Activated T-helper 17 cell treated with anti-CD3 and anti-CD28 coated beads, Interleukin-2, amount 50 U/mL, for 72 hours (primary cell): Measurements from ENCODE around the gene POGLUT3. TPM values are rescaled to one million over a fixed set of nuclear protein-coding genes. Genes with fewer than 3 reads are reported as not detected.

Experiments
- ATAC-seq: fragments of 150-1000 bp; cut with Tn5 transposase; replicated peaks from 2 replicates; pipeline ENCODE4 v1.10.0; 2021; ENCODE audit warnings: mild to moderate bottlenecking, moderate library complexity
- H3K27ac Mint-ChIP-seq: one replicate; pipeline ENCODE4 v1.8.0; 2022; ENCODE audit warnings: mixed read lengths
- H3K27me3 Mint-ChIP-seq: one replicate; pipeline ENCODE4 v1.8.0; 2022; ENCODE audit warnings: mixed read lengths
- H3K36me3 Mint-ChIP-seq: one replicate; pipeline ENCODE4 v1.8.0; 2022; ENCODE audit warnings: low read depth, mild to moderate bottlenecking, mixed read lengths
- H3K4me1 Mint-ChIP-seq: one replicate; pipeline ENCODE4 v1.8.0; 2022; ENCODE audit warnings: mixed read lengths
- H3K4me3 Mint-ChIP-seq: one replicate; pipeline ENCODE4 v1.8.0; 2022; ENCODE audit warnings: mild to moderate bottlenecking, mixed read lengths
- H3K9me3 Mint-ChIP-seq: one replicate; pipeline ENCODE4 v1.8.0; 2022; ENCODE audit warnings: mixed read lengths
- total RNA-seq, 2 donors: library from RNA; stranded (reverse); gene quantifications; one replicate each; pipeline ENCODE4 v1.2.3, GENCODE V29; 2022

POGLUT3 gene
- total RNA-seq, 2 donors from 2014 or later = 9.6 to 9.7 TPM

GRCh38 chr11:108518581-108518980 is 20.4 kb upstream of the POGLUT3 start:
- Mint-ChIP-seq H3K27me3 (no peaks in the 10 kb centered on the region), H3K4me1 (no peaks in the 10 kb centered on the region), H3K27ac (no peak overlapping the region), H3K9me3 (no peaks in the 10 kb centered on the region), H3K4me3 (no peak overlapping the region), H3K36me3 (no peaks in the 10 kb centered on the region)
- ATAC-seq = no peak

GRCh38 chr11:108516125-108516524 is 17.9 kb upstream of the POGLUT3 start:
- H3K27me3 Mint-ChIP-seq = no peaks in the 10 kb centered on the region
- H3K4me1 Mint-ChIP-seq = no peaks in the 10 kb centered on the region
- H3K36me3 Mint-ChIP-seq = no peaks in the 10 kb centered on the region
- no peak overlapping the region for H3K4me3 Mint-ChIP-seq
- ATAC-seq = no peak
- H3K9me3 Mint-ChIP-seq = no peaks in the 10 kb centered on the region
- no peak overlapping the region for H3K27ac Mint-ChIP-seq

GRCh38 chr11:108512708-108513107 is 14.5 kb upstream of the POGLUT3 start:
- Mint-ChIP-seq H3K4me1 (no peaks in the 10 kb centered on the region), H3K27ac (no peak overlapping the region), H3K4me3 (no peak overlapping the region), H3K27me3 (no peaks in the 10 kb centered on the region), H3K9me3 (no peaks in the 10 kb centered on the region), H3K36me3 (no peaks in the 10 kb centered on the region)
- no peak for ATAC-seq

- Mint-ChIP-seq H3K27me3 (no peaks in the 10 kb centered on the region), H3K27ac (no peak overlapping the region), H3K36me3 (no peaks in the 10 kb centered on the region), H3K4me1 (no peaks in the 10 kb centered on the region), H3K9me3 (no peaks in the 10 kb centered on the region), H3K4me3 (no peak overlapping the region)
- no peak for ATAC-seq
These were observed 13.8 kb upstream of the POGLUT3 start for GRCh38 chr11:108511851-108512474.

GRCh38 chr11:108508653-108509593 is 10.7 kb upstream of the POGLUT3 start:
- Mint-ChIP-seq H3K4me3 (no peak overlapping the region), H3K4me1 (no peaks in the 10 kb centered on the region), H3K36me3 (no peaks in the 10 kb centered on the region), H3K27me3 (no peaks in the 10 kb centered on the region), H3K27ac (no peak overlapping the region), H3K9me3 (no peaks in the 10 kb centered on the region)
- ATAC-seq = no peak

GRCh38 chr11:108501396-108501795 is 3.2 kb upstream of the POGLUT3 start:
- ATAC-seq = no peak
- Mint-ChIP-seq H3K4me1 (peaks cover 7% of the 10 kb centered on the region), H3K4me3 (no peak overlapping the region), H3K27me3 (no peaks in the 10 kb centered on the region), H3K36me3 (peaks cover 5% of the 10 kb centered on the region), H3K9me3 (no peaks in the 10 kb centered on the region), H3K27ac (no peak overlapping the region)

DNA sequence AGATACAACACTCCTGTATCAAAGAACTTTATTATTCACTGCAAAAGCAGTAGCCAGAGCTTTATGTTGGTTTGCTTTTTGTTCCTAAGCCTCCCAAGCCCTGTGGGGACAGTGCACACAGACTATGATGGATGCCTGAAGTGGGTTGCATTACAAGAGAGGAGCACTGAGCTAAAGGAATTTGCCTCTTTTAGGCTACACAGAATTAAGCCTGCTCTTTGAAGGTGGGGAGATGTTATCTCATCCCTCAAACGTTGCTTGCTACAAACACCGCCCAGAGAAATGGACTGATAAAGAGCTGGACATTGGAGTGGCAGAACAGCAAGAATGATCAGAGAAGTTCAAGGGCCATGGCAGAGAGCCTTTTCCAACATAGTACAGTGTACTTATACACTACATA is 2.5 kb upstream of the POGLUT3 start:
- Mint-ChIP-seq H3K27me3 (no peaks in the 10 kb centered on the region), H3K4me1 (peaks cover 11% of the 10 kb centered on the region), H3K4me3 (no peak overlapping the region), H3K27ac (no peak overlapping the region), H3K36me3 (peaks cover 5% of the 10 kb centered on the region), H3K9me3 (no peaks in the 10 kb centered on the region)
- no peak for ATAC-seq

DNA sequence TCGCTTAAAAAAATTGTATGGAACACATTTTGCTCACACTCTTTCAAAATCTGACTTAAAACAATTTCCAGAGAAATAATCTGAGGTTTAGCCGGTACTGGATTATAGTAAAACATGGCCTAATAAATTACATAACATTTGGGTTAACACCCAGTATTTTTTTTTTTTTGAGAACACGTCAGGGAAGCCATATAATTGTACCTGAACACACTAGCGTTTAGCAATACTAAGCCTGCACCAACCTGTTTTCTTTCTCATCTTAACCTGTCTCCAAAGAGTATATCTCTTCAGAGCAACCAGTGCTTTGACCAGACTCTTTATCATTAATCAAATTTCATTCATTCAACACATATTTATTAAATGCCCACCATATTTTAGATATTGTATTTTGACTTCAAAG is 2.0 kb upstream of the POGLUT3 start:
- Mint-ChIP-seq H3K4me3 (peak overlapping the region; percentile 82), H3K4me1 (peaks cover 11% of the 10 kb centered on the region), H3K27me3 (no peaks in the 10 kb centered on the region), H3K9me3 (no peaks in the 10 kb centered on the region), H3K36me3 (peaks cover 5% of the 10 kb centered on the region), H3K27ac (no peak overlapping the region)
- ATAC-seq = no peak

DNA sequence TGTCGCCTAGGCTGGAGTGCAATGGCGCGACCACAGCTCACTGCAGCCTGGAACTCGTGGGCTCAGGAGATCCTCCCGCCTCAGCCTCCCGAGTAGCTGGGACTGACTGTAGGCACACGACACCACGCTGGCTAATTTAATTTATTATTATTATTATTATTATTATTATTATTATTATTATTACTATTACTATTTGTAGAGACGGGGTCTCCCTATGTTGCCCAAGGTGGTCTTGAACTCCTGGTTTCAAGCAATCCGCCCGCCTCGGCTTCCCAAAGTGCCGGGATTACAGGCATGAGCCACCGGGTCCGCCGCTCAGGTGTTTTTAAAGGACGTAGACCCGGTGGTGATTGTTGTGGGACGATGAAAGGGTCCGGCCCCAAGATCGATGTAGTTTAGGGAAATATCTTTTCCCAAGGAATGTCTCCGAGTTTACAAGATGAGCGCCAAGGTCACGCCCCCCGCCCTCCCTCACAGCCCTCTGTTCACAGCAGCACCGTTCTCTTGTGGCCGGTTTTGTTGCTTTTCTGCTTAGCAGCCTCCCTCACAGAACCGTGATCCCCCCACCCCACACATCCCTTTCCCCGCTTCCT is 728 bp upstream of the POGLUT3 start:
- Mint-ChIP-seq H3K9me3 (no peaks in the 10 kb centered on the region), H3K4me1 (peaks cover 11% of the 10 kb centered on the region), H3K27ac (peak overlapping the region; percentile 92), H3K4me3 (peak overlapping the region; percentile 82), H3K27me3 (no peaks in the 10 kb centered on the region), H3K36me3 (peaks cover 5% of the 10 kb centered on the region)
- ATAC-seq = no peak

DNA sequence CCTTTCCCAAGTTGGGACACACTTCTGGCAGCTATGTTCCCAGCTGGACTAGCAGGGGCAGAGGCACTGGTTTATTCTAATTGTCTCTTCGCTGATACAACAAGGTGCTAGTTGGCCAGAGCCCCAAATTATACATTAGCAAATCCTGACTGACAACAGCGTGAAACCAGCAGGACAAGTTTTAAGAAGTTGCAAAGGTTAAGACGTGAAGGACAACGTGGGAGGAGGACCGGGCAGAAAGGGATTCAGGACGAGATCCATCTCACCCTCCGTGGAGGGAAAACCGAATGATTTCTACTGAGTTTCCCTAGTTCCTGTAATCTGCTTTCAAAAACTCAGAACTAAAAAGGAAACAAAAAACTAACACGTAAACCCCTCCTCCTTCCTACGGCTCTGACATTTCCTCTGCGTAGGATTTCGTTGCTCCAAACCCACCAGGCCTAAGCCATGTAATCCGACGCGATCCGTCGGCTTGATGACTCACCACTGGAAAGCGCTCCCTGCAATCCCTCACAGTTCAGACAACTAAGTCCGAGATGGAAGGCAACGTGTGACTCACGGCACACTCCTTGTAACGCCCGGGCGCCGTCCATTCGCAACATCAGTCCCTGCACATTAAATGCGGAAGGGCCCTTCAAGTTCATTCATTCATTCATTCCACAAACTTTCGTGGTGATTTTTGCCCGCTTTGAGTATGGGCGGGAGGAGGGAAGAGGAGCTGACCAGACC is 703 bp downstream of the POGLUT3 start:
- no peaks in the 10 kb centered on the region for H3K27me3 Mint-ChIP-seq
- ATAC-seq = peak; percentile 96

GRCh38 chr11:108496643-108497256 is 1.4 kb downstream of the POGLUT3 start:
- H3K9me3 Mint-ChIP-seq = no peaks in the 10 kb centered on the region
- peaks cover 11% of the 10 kb centered on the region for H3K4me1 Mint-ChIP-seq
- no peak for ATAC-seq
- no peaks in the 10 kb centered on the region for H3K27me3 Mint-ChIP-seq
- H3K4me3 Mint-ChIP-seq = peak overlapping the region; percentile 82
- peaks cover 5% of the 10 kb centered on the region for H3K36me3 Mint-ChIP-seq
- peak overlapping the region; percentile 87 for H3K27ac Mint-ChIP-seq

More for the DNA sequence above, 703 bp downstream of the POGLUT3 start:
- Mint-ChIP-seq H3K4me3 (peak overlapping the region; percentile 82), H3K27ac (peak overlapping the region; percentile 87), H3K36me3 (peaks cover 5% of the 10 kb centered on the region), H3K4me1 (peaks cover 11% of the 10 kb centered on the region), H3K9me3 (no peaks in the 10 kb centered on the region)

DNA sequence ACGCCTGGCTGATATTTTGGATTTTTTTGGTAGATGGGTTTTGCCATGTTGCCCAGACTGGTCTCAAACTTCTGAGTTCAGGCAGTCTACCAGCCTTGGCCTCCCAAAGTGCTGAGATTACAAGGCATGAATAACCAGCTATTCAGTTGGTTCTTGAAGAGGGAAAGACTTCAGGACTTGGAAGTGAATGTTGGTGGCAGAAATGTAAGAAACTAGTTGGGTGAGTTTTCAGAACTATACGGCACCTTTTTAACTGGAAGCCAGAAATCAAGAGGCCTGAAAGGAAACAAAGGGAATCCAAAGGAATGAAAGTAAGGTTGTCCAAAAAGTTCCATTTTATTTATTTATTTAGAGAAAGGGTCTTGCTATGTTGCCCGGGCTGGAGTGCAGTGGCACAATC is 2.9 kb downstream of the POGLUT3 start:
- H3K27ac Mint-ChIP-seq = no peak overlapping the region
- no peak overlapping the region for H3K4me3 Mint-ChIP-seq
- peaks cover 11% of the 10 kb centered on the region for H3K4me1 Mint-ChIP-seq
- no peaks in the 10 kb centered on the region for H3K9me3 Mint-ChIP-seq
- ATAC-seq = no peak
- H3K27me3 Mint-ChIP-seq = no peaks in the 10 kb centered on the region
- peaks cover 5% of the 10 kb centered on the region for H3K36me3 Mint-ChIP-seq

DNA sequence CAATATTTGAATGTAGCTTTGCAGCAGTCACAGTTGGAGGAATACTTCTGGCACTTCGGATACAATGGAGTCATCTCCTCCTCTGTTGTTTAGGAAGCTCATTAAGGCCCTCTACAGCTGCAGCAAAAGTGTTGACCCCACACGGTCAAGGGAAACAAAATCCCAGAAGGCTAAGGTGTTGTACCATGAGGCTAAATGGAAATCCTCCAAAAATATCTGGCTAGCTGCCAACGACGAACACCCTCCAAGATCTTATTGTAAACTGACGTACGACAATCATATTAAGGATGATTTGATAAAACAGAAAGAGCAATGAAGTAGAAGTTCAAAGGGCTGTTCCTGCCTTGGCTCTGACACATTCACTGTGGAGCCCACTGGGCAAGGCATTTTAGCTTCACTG is 4.0 kb downstream of the POGLUT3 start:
- Mint-ChIP-seq H3K27ac (peak overlapping the region; percentile 25), H3K27me3 (no peaks in the 10 kb centered on the region), H3K9me3 (no peaks in the 10 kb centered on the region), H3K4me1 (peaks cover 11% of the 10 kb centered on the region), H3K36me3 (peaks cover 11% of the 10 kb centered on the region), H3K4me3 (no peak overlapping the region)
- ATAC-seq = no peak

GRCh38 chr11:108491936-108492335 is 6.2 kb downstream of the POGLUT3 start:
- Mint-ChIP-seq H3K27ac (no peak overlapping the region), H3K36me3 (peaks cover 26% of the 10 kb centered on the region), H3K4me3 (no peak overlapping the region), H3K9me3 (no peaks in the 10 kb centered on the region), H3K4me1 (peaks cover 9% of the 10 kb centered on the region), H3K27me3 (no peaks in the 10 kb centered on the region)
- no peak for ATAC-seq
